Activated CD4-positive, alpha-beta T cell treated with anti-CD3 and anti-CD28 coated beads for 48 hours (primary cell): ENCODE measurements around the gene POP7.
A peak's percentile ranks its signal among the peaks of the same experiment; 100 is the strongest.
"Not testable (repeated sequence)": the region's sequence is repeated elsewhere in the genome, so short reads cannot be mapped to it uniquely, and the experiment has no call there.

Experiments
- DNase-seq: peaks from one replicate; pipeline ENCODE4 v3.0.0-alpha.2; 2020

Gene POP7

GRCh38 chr7:100693312-100694097 lies 12.4 kb upstream of the POP7 start:
- DNase-seq, result no peak

GRCh38 chr7:100694098-100694745 lies 11.7 kb upstream of the POP7 start, which contains the start of gene GIGYF1:
GIGYF1 (minus strand) TSS chr7:100694250; CDS start chr7:100688238, 6,012 bp downstream.
- peak; percentile 82 for DNase-seq

GRCh38 chr7:100696123-100696521 lies 9.8 kb upstream of the POP7 start:
- no peak for DNase-seq

GRCh38 chr7:100699018-100699417 lies 6.9 kb upstream of the POP7 start:
- DNase-seq, result no peak

GRCh38 chr7:100701089-100701488 lies 4.8 kb upstream of the POP7 start:
- not testable (repeated sequence) for DNase-seq

- peak; percentile 89 for DNase-seq
Measured at GRCh38 chr7:100705320-100705752, 585 bp upstream of the POP7 start.

GRCh38 chr7:100706672-100707311 lies 871 bp downstream of the POP7 start:
- DNase-seq, result no peak

- DNase-seq, result no peak
Measured at GRCh38 chr7:100708395-100708794, 2.5 kb downstream of the POP7 start.

- DNase-seq, result no peak
Measured at GRCh38 chr7:100710452-100710851, 4.5 kb downstream of the POP7 start.

GRCh38 chr7:100711369-100711768 lies 5.4 kb downstream of the POP7 start:
- no peak for DNase-seq

- DNase-seq, result no peak
Measured at GRCh38 chr7:100714725-100715124, 8.8 kb downstream of the POP7 start.

- not testable (repeated sequence) for DNase-seq
Measured at GRCh38 chr7:100717073-100717472, 11.2 kb downstream of the POP7 start.

GRCh38 chr7:100719523-100720278 lies 13.8 kb downstream of the POP7 start:
- DNase-seq, result no peak

- DNase-seq, result no peak
Measured at GRCh38 chr7:100720279-100720670, 14.4 kb downstream of the POP7 start, which contains the start of gene EPO. EPO (plus strand) TSS chr7:100720468; CDS start chr7:100720981, 513 bp downstream.

- DNase-seq, result no peak
Measured at GRCh38 chr7:100720671-100721504, 15.0 kb downstream of the POP7 start.

- DNase-seq, result no peak
Measured at GRCh38 chr7:100721505-100721812, 15.5 kb downstream of the POP7 start.

GRCh38 chr7:100722480-100723212 lies 16.7 kb downstream of the POP7 start:
- DNase-seq, result no peak

GRCh38 chr7:100723732-100724275 lies 17.9 kb downstream of the POP7 start:
- no peak for DNase-seq

- DNase-seq, result not testable (repeated sequence)
Measured at GRCh38 chr7:100724364-100724763, 18.4 kb downstream of the POP7 start.

- no peak for DNase-seq
Measured at GRCh38 chr7:100726996-100727761, 21.3 kb downstream of the POP7 start.
